A549 (cell line): ENCODE measurements around the gene FAM53B. TPM values are rescaled to one million over a fixed set of nuclear protein-coding genes. Genes with fewer than 3 reads are reported as not detected.
A peak's percentile ranks its signal among the peaks of the same experiment; 100 is the strongest.

Experiments
- ATAC-seq, 2 experiments: fragments of 200-7000 bp in 1 of 2; fragments of >200 bp in 1 of 2; cut with Nextera tagmentation in 1 of 2; cut with Tn5 transposase in 1 of 2; 3 replicates each; pipeline versions ENCODE4 v1.8.0 to v1.9.1; 2018 to 2020; ENCODE audit warnings: mild to moderate bottlenecking in 1 of 2, moderate library complexity in 1 of 2
- CTCF ChIA-PET: fragments of 300-600 bp; sonication (Branson Sonifier 250); formaldehyde crosslinking; extraction: SDS; loops from one replicate; lab custom pipeline; 2021; ENCODE audit warnings: antibody characterized with exemption, inconsistent platforms; lab: Yijun Ruan, JAX
- POLR2A ChIA-PET: fragments of 350-600 bp; formaldehyde crosslinking; extraction: SDS; loops from one replicate; lab custom pipeline; 2021; ENCODE audit warnings: antibody characterized with exemption, inconsistent platforms; lab: Yijun Ruan, JAX
- DNase-seq, 2 experiments: peaks; one replicate each; pipeline versions ENCODE4 v3.0.0 to v3.0.0-alpha.2; 2011 to 2016; ENCODE audit warnings: low read depth in 1 of 2, low spot score in 1 of 2
- FAIRE-seq: peaks from 2 replicates; lab custom pipeline; 2011; peaks lifted over from hg19 to GRCh38; lab: Jason Lieb, UNC
- H3K27ac ChIP-seq, 2 experiments: fragments of >200 bp; sonication (Bioruptor Twin); formaldehyde crosslinking; 3 replicates each; pipeline ENCODE4 v1.5.1; 2016 to 2017
- H3K4me1 ChIP-seq: fragments of >200 bp; sonication (Bioruptor Twin); formaldehyde crosslinking; 3 replicates; pipeline ENCODE4 v1.6.1; 2016
- H3K4me2 ChIP-seq: fragments of >200 bp; sonication (Bioruptor Twin); formaldehyde crosslinking; 3 replicates; pipeline ENCODE4 v1.6.1; 2016
- H3K4me3 ChIP-seq: fragments of >200 bp; sonication (Bioruptor Twin); formaldehyde crosslinking; 3 replicates; pipeline ENCODE4 v1.5.1; 2016
- H3K9me3 ChIP-seq: fragments of >200 bp; sonication (Bioruptor Twin); formaldehyde crosslinking; 3 replicates; pipeline ENCODE4 v1.6.1; 2016
- BHLHE40 ChIP-seq: IDR thresholded peaks from 2 replicates; pipeline ENCODE4 v1.6.1; 2012; ENCODE audit warnings: low read depth, low read length, inconsistent platforms
- CBX8 ChIP-seq: fragments of 200-600 bp; sonication (generic); IDR thresholded peaks from 2 replicates; pipeline ENCODE4 v1.6.1; 2016
- FOSB ChIP-seq: fragments of 250-450 bp; sonication (Bioruptor Pico); IDR thresholded peaks from 2 replicates; pipeline ENCODE4 v1.5.0; 2020; ENCODE audit warnings: mild to moderate bottlenecking, moderate library complexity
- FOSL2 ChIP-seq, 2 experiments: fragments of 450-650 bp in 1 of 2; fragments of >200 bp in 1 of 2; sonication (Bioruptor Twin) in 1 of 2; formaldehyde crosslinking; IDR thresholded peaks; 2 replicates each; pipeline versions ENCODE4 v1.5.0 to v1.6.1; 2016 to 2020; ENCODE audit warnings: mild to moderate bottlenecking in 1 of 2, moderate library complexity in 1 of 2
- FOXS1 ChIP-seq: fragments of 250-450 bp; sonication (Bioruptor Pico); IDR thresholded peaks from 2 replicates; pipeline ENCODE4 v1.5.0; 2020; ENCODE audit warnings: mild to moderate bottlenecking, moderate library complexity
- GATA3 ChIP-seq: IDR thresholded peaks from 2 replicates; pipeline ENCODE4 v1.6.1; 2012; ENCODE audit warnings: borderline replicate concordance
- HDAC2 ChIP-seq: fragments of 200-600 bp; sonication (generic); IDR thresholded peaks from 2 replicates; pipeline ENCODE4 v1.6.1; 2016
- KDM5A ChIP-seq: fragments of 200-600 bp; sonication (generic); IDR thresholded peaks from 2 replicates; pipeline ENCODE4 v1.6.1; 2016; ENCODE audit warnings: antibody characterized with exemption, mild to moderate bottlenecking
- MAZ ChIP-seq: fragments of 150-350 bp; IDR thresholded peaks from 2 replicates; pipeline ENCODE4 v1.6.1; 2014; ENCODE audit warnings: antibody characterized with exemption, low read depth, low read length, borderline replicate concordance
- NPAS2 ChIP-seq: fragments of 250-450 bp; sonication (Bioruptor Pico); IDR thresholded peaks from 2 replicates; pipeline ENCODE4 v1.8.0; 2022; ENCODE audit warnings: mild to moderate bottlenecking, moderate library complexity, borderline replicate concordance
- PBX3 ChIP-seq: IDR thresholded peaks from 2 replicates; pipeline ENCODE4 v1.6.1; 2012
- RFX5 ChIP-seq: fragments of 450-650 bp; IDR thresholded peaks from 2 replicates; pipeline ENCODE4 v1.7.1; 2014; ENCODE audit warnings: antibody characterized with exemption, mild to moderate bottlenecking, moderate library complexity
- TFCP2L1 ChIP-seq: fragments of 250-450 bp; sonication (Bioruptor Pico); IDR thresholded peaks from 2 replicates; pipeline ENCODE4 v1.5.0; 2021; ENCODE audit warnings: mild to moderate bottlenecking
- WGBS: methylation state at CpG from one replicate; pipeline ENCODE4 v1.1.6; 2017; ENCODE audit errors: missing lambda C conversion rate; 5-methylcytosine and 5-hydroxymethylcytosine counted together
- polyA plus RNA-seq, 4 experiments: library from polyadenylated mRNA; depleted of rRNA in 3 of 4; stranded (reverse); fragments of >200 nt; fragmentation: RNase III in 1 of 4; extraction: RNeasy Plus Mini Kit Qiagen cat#74134 plus additional on column Dnase treatment in 1 of 4; gene quantifications; 2 replicates in 3 of 4; 3 replicates in 1 of 4; pipeline ENCODE4 v1.2.3, GENCODE V29; 2011 to 2017
- TF ChIP-seq, protein P1 (sequence below): fragments of 250-450 bp; sonication (Bioruptor Pico); IDR thresholded peaks from 2 replicates; pipeline ENCODE4 v1.5.0; 2021; ENCODE audit warnings: mild to moderate bottlenecking, moderate library complexity, borderline replicate concordance

FAM53B gene
- polyA plus RNA-seq, 2 of the 4 experiments (the other 2 are of a cell fraction) = 5.1 to 8.5 TPM

GRCh38 chr10:124576526-124577420 lies 167.4 kb downstream of the FAM53B start:
- POLR2A ChIA-PET = no interaction called here
- CTCF ChIA-PET = interaction anchor here (1.6 kb wide), 1 partner anchor 47 kb away, joined by 6 read pairs; no protein-coding TSS in a partner anchor
- Histone ChIP-seq H3K4me1 (no peaks in the 10 kb centered on the region), H3K4me2 (no peak overlapping the region), H3K9me3 (no peaks in the 10 kb centered on the region; the same call in 2 of the 3 replicates), H3K4me3 (no peak overlapping the region), H3K27ac (no peak overlapping the region)
- 57% methylated on average over 15 of the region's 20 CpGs for WGBS
- ATAC-seq (no peak), FAIRE-seq (no peak), DNase-seq (no peak)
- TF ChIP-seq BHLHE40 (no peak), FOXS1 (CRISPR knock-in tag) (no peak)

DNA sequence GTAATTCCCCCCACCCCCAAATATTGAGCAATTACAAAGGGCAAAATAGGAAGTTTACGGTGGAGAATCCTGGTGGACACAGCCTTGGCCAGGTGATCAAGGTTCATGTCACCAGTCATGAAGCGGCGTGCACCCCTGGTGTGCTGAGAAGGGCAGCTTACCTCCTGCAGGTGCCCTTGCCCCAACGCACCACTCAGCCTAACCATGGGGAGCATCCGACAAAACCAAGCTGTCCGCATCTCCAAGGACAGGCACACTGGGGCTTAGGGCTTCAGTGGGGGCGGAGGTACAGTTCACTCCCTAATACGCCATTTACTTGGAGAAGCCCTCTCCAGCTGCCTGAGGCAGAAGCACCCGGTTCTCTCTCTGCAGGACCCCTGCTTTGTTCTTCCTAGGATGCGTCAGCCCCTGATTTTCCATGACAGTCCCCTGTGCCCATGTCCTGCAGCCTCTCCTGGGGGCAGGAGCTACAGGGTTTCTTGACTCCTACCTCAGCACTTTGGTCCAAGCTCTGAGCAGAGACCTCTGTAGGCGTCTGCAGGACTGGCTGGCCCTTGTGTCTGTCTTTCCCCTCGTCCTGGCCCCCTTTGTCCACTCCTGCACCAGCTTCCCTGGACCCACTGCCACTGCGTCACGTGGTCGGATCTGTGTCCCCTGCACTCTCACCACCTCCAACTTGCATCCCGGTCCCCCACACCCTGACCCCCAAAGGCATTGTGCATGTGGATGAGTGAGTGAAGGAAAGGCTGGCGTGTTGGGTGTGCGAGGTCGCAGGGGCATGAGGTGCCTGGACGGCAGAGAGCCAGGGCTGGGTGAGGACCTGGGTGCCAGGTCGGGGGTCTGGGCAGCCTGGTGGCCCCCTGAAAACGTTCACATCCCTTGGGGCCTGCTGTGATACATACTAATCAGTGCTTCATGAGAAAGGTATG lies 168.8 kb downstream of the FAM53B start:
- Histone ChIP-seq H3K4me1 (no peaks in the 10 kb centered on the region), H3K4me3 (no peak overlapping the region), H3K9me3 (no peaks in the 10 kb centered on the region; the same call in 2 of the 3 replicates), H3K4me2 (no peak overlapping the region), H3K27ac (no peak overlapping the region)
- POLR2A ChIA-PET = interaction anchor here (0.5 kb wide), 1 partner anchor 26 kb away, joined by 5 read pairs; no protein-coding TSS in a partner anchor
- DNase-seq (no peak), ATAC-seq (peak in 1 of 2 experiments; percentile 38; a peak in 2 of 6 replicates), FAIRE-seq (no peak)
- CTCF ChIA-PET = interaction anchor here (1.6 kb wide), 1 partner anchor 45 kb away, joined by 6 read pairs; no protein-coding TSS in a partner anchor
- TF ChIP-seq TFCP2L1 (no peak), FOXS1 (CRISPR knock-in tag) (no peak), KDM5A (no peak), NPAS2 (CRISPR knock-in tag) (no peak), PBX3 (no peak), FOSB (CRISPR knock-in tag) (no peak), CBX8 (no peak), FOSL2 (IDR thresholded peaks at IDR 0.05) (no peak), FOSL2 (CRISPR knock-in tag; IDR thresholded peaks at IDR 0.05) (no peak), HDAC2 (no peak), MAZ (no peak), GATA3 (no peak)
- TF ChIP-seq, protein P1, sequence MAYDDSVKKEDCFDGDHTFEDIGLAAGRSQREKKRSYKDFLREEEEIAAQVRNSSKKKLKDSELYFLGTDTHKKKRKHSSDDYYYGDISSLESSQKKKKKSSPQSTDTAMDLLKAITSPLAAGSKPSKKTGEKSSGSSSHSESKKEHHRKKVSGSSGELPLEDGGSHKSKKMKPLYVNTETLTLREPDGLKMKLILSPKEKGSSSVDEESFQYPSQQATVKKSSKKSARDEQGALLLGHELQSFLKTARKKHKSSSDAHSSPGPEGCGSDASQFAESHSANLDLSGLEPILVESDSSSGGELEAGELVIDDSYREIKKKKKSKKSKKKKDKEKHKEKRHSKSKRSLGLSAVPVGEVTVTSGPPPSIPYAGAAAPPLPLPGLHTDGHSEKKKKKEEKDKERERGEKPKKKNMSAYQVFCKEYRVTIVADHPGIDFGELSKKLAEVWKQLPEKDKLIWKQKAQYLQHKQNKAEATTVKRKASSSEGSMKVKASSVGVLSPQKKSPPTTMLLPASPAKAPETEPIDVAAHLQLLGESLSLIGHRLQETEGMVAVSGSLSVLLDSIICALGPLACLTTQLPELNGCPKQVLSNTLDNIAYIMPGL (CRISPR knock-in tag) = no peak
- 48% methylated on average over 22 of the region's 22 CpGs for WGBS

GRCh38 chr10:124574456-124575070 lies 169.6 kb downstream of the FAM53B start:
- no peak for TF ChIP-seq RFX5
- whole genome bisulfite sequencing = 59% methylated on average over 14 of the region's 14 CpGs
- ChIA-PET POLR2A (no interaction called here), CTCF (no interaction called here)
- H3K4me3 ChIP-seq = no peak overlapping the region
- no peaks in the 10 kb centered on the region for H3K9me3 ChIP-seq
- no peaks in the 10 kb centered on the region for H3K4me1 ChIP-seq
- ATAC-seq (no peak), DNase-seq (no peak), FAIRE-seq (no peak)
- H3K4me2 ChIP-seq = no peak overlapping the region
- H3K27ac ChIP-seq = no peak overlapping the region
